GM21367 (cell line): Measurements from ENCODE around the gene PDE9A.

Experiments
- ATAC-seq: cut with Tn5 transposase; IDR thresholded peaks from one replicate; pipeline ENCODE4 v1.9.1; 2021; ENCODE audit not compliant: unreplicated experiment

The PDE9A gene

GRCh38 chr21:42641311-42642218, 11.9 kb upstream of the PDE9A start:
- ATAC-seq = no peak

- no peak for ATAC-seq
Observed at GRCh38 chr21:42642219-42642745, 11.1 kb upstream of the PDE9A start.

GRCh38 chr21:42644223-42645208, 8.9 kb upstream of the PDE9A start:
- ATAC-seq = no peak

GRCh38 chr21:42645211-42646075, 8.0 kb upstream of the PDE9A start:
- no peak for ATAC-seq

GRCh38 chr21:42646076-42646825, 7.2 kb upstream of the PDE9A start:
- ATAC-seq = no peak

- no peak for ATAC-seq
Observed at GRCh38 chr21:42646836-42647235, 6.6 kb upstream of the PDE9A start.

GRCh38 chr21:42648606-42649005, 4.8 kb upstream of the PDE9A start:
- ATAC-seq = no peak

GRCh38 chr21:42649122-42650032, 4.0 kb upstream of the PDE9A start:
- no peak for ATAC-seq

GRCh38 chr21:42650033-42650370, 3.4 kb upstream of the PDE9A start:
- ATAC-seq = no peak

GRCh38 chr21:42650441-42651421, 2.7 kb upstream of the PDE9A start:
- ATAC-seq = no peak

GRCh38 chr21:42651515-42652401, 1.7 kb upstream of the PDE9A start:
- no peak for ATAC-seq

GRCh38 chr21:42652527-42653230, 742 bp upstream of the PDE9A start:
- ATAC-seq = no peak

- ATAC-seq = no peak
Observed at GRCh38 chr21:42654179-42654912, 925 bp downstream of the PDE9A start.

GRCh38 chr21:42654913-42655795, 1.7 kb downstream of the PDE9A start:
- no peak for ATAC-seq
